Measurements from ENCODE around the gene CADM2.
"Not testable (repeated sequence)": the region's sequence is repeated elsewhere in the genome, so short reads cannot be mapped to it uniquely, and the experiment has no call there.

Gene CADM2

DNA sequence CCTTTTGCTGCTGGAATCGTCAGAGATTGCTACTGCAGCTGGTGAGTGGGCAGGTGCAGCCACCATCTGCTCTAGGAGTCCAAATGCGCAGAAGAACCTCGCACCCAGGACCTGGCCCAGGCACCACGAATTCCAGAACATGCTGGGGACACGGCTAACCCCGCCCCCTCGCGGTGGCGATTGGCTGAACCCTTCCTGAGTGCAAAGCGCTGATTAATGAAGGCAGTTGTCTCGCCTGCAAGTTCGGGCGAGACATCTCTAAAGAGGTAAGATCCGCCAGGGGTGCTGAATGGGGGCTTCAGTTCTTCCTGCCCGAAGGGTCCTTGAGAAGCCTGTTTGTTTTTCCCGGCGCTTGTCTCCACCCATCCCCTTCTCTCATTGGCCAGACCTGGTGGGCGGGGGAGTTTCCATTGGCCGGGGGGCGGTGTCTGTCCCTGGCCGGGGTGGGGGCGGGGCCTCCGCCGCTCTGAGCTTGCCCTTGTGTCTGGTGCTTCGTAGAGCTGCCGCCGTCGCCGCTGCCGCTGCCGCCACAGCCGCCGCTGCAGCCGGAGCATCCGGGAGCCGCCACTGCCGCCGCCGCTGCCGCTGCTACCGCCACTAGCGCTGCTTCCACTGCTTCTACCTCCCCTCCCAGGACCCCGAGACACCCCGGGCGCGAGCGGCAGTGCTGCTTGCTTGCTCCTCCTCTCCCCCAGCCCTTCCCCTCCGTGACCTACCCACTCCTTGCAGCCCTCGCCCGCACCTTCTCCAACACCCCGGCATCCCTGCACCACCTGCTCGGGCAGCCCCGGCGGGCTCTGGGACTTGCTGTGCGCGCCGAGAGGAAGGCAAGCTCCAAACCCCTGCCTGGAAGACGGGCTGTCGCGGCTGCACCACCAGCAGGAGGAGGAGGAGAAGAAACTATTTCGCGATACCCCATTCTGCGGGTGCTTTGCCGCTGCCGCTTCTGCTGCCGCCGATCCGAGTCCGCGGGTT lies at the start of gene CADM2:
Gene CADM2, plus strand, starts transcription at position 495 of the 975 bp plus-strand sequence.
- peak; percentile 84 for DNase-seq

DNA sequence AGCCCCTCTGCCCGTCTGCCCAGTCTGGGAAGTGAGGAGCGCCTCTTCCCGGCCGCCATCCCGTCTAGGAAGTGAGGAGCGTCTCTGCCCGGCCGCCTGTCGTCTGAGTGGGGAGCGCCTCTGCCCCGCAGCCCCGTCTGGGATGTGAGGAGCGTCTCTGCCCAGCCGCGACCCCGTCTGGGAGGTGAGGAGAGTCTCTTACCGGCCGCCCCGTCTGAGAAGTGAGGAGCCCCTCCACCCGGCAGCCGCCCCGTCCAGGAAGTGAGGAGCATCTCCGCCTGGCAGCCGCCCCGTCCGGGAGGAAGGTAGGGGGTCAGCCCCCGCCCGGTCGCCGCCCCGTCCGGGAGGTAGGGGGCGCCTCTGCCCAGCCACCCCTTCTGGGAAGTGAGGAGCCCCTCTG lies 40.2 kb upstream of the CADM2 start:
- DNase-seq = not testable (repeated sequence)

DNA sequence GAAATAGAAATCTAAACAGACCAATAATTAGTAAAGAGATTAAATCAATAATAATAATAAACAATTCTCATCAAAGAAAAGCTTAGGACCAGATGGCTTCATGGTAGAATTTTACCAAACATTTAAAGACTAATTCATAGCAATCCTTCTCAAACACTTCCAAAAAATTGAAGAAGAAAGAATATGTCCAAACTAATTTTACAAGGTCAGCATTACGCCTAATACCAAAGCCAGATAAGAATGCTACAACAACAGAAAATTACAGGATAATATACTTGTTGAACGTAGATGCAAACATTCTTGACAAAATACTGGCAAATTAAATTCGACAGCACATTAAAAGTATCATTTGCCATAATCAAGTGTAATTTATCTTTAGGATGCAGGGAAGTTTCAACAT lies 36.1 kb upstream of the CADM2 start:
- DNase-seq = no peak

DNA sequence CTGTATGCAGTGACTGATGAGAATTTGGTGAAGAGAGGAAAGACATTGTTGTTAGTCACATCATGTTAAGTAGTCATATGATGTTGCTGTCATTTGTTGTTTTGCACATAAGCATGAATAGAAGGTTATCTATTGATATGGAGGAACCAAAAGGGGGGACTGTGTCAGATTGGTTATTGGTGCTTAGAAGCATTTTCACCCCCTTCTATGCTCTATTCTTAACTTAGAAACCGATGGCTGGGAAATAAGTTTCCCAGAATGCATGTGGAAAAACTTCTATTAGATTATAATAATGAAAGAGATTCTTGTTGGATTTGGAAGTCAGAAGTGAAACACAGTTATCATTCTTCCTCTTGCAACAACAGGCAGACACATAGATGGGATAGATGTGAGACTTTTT lies 33.2 kb upstream of the CADM2 start:
- DNase-seq = no peak

DNA sequence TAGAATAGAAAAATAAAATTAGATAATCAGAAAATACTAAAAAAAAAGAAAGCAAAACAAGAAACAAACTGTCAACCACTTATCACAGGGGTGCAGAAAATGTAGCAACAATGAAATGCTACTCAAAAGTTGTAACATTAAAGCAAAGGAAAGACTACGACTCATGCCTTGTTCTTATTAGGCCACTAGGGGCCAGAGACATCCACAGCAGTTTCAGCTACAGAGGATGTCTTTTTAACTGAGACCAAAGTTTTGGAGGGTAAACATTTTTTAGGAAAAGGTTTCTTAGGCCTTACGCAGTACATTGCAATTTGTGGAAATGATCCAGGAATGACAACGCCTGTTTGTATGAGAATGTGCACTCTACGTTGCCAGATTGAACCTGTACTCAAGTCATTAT lies 15.4 kb upstream of the CADM2 start:
- no peak for DNase-seq

DNA sequence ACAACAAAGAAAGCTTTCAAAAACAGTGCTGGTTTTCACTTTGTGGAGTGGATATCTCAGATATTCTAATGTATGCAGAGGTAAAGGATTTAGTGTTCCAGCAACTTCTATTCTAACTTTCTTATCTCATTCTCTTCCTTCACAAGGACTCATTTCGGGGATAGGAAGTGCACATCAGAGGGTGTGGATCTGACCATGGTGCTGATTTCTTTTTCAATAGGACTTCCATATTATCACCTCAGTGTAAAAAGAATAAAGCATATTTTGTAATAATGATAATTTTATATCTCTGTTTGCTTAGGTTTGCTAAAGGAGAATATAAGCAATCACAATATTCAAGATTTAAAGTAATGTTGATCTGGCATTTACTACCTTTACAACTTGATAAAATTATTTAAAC lies 12.5 kb upstream of the CADM2 start:
- no peak for DNase-seq

DNA sequence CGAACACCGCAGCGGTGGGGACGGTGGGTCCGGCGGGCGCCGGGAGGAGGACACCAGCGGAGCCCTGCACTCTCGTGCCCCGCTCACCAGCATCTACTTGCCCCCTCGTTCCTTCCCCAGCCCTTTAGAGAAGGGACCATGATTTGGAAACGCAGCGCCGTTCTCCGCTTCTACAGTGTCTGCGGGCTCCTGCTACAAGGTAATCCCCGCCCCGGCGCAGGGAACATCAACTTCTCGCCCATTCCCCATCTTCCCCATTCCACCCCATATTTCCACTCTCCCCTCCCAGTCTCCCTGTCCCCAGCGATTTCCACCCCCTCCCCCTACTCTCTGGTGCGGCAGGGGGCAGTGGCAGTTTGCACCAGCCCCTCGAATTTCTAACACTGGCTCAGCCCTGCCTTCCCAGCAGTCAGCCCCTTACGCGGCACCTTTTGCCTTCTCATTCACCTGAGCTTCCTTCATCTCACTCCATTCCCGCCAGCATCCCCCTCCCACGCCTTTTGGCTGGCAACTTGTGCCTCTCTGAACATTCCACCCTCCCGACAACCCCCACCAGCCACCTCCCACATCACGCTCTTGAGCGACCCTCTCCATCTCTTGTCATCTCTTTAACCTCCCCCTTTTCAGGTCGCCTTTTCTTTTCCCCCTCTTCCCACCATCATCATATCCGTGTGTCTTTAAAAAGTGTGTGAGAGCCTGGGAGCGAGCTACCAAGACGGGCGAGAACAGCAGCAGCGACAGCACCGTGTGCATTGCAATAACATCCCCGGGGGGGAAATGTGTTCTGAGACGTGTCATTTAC lies 882 bp downstream of the CADM2 start:
- DNase-seq = peak; percentile 42

DNA sequence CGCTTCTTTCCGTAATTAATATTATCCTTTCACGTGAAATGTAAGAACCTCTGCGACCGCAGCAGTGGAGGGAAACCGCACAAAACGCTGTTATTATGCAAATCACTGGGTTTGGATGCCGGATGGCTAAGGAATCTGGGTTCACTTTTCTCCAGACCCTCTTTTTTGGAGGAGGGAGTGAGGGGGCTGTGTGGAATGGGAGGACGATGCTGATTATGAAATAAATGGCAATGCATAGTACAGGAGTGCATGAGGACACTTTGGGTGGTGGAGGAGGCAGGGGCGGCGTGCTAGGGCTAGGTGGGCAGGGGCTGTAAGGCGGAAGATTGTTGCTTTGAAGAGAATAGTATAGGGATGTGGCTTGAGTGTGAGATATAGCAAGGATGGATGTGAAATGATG lies 1.8 kb downstream of the CADM2 start:
- no peak for DNase-seq

DNA sequence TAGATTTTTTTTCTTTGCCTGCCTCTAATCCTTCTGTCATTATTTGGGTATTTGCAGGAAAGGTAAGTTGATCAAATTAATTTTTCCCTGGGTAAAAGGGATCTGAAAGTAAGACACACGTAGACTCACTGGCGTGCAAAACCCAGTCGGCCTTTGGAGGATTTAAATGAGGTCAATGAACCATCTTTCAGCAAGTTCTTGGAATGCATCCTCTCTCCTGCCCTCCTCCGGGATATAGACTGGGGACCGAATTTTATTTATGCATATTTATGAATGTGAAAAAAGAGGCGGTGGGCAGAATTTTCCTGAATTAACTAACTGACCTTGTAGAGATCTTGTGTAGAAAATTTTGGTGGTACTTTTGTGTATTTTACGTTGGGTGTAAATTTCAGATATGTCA lies 2.2 kb downstream of the CADM2 start:
- no peak for DNase-seq

DNA sequence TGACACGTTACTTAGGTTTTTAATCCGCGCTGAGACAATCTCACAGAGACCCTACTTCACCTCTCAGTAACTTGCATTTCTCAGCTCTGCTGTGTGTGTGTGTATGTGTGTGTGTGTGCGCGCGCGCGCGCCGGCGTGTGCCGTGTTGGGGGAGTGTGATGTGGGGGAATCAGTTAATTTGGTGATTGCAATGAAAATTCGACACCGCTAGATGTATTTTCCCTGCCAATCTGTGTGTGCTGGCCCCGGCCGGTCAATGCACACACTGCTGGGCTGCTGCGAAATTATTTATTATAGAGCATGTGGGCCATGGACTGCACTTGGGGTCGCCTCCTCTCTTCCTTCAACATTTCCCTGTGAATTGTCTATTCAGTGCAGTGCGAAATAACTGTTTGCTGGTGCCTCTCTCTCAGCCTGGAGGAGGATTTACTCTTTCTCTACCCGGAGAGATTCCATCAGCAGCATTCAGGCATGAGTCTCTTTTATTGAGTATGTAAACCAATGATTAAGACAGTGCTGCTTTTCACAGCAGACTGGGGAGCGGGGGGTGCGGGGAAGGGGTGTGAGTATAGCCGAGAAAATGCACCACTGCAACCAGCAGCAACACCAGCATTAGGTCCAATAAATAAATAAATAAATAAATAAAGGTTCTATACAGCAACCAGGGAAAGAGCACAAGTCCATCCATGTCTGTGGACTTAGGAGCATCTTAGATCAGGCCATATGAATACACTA lies 2.9 kb downstream of the CADM2 start:
- DNase-seq = no peak

DNA sequence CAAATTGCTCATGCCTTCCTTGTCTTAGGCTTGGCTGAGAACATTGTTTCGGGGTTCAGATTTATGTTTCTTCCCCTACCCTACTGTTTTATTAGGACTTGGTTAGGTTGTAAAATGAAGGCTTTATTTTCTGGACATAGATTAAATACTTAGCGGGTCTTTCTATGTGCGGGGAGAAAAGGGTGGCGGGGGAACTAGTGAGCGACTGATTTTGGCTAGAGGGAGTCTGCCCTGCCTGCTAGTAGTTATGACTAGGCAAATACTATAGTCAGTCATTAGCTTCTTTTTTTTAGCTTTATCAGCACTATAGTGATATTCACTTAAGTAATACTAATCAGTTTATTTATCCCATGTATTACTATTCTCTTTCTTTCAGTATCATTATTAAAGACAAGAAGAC lies 3.6 kb downstream of the CADM2 start:
- DNase-seq = no peak

DNA sequence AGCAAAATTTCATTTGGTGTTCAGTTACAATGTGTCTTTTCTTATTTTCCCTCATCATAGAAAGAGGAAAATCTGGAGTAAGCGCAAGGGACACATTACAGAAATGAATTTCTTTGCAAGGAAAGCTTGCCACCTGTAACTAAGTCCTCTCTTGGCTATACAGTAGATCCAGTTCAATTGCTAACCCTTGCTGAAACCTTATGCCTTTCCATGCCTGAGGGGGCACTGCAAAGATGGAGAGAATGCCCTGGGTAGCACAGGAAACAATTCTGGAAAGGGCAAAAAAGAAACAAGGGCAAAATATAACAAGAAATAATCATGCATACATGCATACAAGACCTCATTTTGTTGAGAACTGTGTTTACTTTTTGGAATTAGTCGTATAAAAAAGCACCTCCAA lies 4.3 kb downstream of the CADM2 start:
- DNase-seq = no peak

DNA sequence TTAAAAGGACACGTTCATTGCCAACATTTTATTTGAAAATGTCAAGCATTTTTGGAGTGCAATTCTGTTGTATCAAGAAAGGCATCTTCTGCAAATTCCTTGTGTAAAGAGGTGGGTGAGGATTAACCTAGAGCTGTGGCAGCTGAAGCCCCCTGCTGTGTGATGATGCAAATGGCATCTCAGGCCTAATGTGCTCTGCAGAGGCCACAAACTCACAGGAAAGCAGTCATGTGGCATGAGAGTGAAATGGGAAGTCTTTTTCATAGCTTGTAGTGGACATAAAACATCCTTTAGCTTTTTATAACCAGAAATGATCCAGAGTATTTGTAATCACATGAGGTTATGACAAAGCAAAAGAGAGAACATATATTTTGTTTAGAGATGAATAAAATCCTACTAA lies 6.4 kb downstream of the CADM2 start:
- DNase-seq = peak; percentile 37

DNA sequence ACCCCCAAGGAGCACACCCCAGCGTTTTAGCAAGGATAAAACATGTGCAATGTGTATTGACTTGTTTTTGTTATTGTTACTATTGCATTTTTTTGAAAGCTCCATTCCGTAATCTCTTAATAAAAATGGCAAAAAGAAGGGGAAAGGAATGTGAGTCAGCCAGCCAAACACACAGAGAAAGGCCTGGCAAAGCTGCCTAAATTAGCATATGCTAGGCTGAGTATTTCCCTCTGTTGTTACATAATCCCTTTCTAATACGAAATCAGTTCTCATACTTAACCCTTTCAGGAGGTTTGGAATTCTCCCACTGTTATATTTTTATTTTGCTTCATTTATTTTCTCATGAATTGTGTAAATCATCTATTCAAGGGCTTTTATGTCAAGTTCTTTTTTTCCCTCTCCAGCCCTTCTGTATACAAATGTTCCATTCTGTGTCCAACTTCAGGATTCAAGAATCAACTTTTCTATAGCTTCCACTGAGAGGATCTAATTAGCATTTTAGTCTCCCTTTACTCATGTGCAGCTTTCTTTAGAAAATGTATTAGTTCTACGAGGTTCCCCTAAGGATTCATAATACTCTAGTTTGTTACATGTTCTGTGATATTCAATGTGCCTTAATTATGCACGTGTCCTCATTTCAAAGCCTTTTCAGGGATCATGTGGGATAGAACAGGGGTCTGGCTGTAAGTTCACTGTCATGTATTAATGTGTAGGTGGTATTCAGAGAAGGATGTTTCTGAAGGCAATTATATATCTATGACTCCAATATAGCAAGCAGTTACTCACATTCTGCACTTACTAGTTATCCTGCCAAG lies 9.2 kb downstream of the CADM2 start:
- no peak for DNase-seq

DNA sequence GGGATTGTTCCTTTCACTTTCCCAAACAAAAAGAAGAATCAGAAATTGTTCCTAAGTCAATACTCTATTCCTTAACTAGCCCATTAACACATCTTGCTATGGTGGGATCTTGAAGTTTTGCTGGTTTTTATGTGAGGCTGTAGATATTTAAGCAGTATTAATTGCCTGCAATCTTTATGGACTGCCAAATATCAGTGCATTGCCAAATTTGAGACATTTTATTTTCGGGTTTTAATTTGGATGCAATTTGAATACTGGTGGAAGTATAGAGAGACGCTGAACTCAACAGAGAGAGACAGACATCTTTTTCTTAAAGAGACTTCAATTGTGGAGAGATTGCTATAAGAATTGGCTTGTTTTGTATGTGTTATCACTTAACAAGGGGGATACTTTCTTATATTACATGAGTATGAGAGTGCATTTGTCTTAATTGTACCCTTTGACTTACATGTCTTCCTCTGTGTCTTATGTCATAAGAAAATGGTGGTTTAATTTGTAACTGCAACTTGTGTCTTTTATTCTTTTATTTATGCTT lies 10.0 kb downstream of the CADM2 start:
- DNase-seq = no peak

DNA sequence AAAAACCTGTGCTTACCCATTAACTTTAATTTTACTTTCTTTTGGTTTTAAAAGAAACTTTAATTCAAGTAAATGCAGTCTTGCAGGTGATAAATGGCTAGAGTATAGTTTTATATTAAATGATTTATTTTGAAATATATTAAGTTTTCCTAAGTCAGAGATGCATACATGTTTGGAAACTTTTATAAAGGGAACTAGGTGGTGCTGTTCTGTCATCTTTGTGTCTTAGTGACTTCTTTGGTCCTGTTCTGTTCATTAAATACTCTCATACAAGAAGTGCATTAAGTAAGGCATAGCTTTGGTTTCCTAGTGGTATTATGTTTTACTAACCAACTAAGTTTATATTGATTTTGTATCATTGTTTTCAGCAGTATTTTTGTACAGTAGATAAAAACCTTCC lies 15.6 kb downstream of the CADM2 start:
- no peak for DNase-seq

DNA sequence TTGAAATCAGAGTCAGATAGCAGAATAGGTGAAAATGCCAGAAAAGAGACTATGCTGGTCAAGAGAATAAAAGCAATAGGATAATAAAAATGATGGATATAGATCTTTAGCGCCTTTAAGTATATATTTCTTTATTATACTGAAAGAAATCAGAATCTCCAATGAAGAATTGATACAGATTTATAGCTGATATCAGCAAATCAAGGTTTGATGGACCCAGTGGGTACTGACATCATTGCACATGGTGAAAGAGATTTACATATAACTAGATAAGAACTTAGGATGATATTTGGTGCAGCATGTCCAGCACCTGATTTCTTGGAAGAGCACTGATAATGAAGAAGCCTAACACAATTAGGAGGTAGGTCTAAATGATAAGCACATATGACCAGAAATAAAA lies 18.2 kb downstream of the CADM2 start:
- no peak for DNase-seq

DNA sequence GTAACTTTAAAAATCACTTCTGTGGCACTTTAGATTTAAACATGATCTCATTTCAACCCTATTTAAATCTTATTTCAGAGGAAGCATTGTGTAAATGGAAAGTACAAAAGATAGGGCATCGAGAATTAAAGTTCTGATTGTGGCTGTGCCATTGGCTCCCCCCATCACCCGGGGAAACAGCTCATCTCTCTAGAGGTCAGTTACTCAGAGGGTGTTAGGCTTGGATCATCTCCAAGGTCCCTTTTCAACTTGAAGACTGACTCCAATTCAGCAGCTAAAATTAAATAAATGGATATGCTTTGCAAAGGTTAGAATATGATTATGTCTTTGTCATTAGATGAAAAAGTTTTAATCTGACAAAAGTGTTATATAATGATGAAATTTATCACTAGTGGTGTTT lies 20.1 kb downstream of the CADM2 start:
- DNase-seq = no peak

DNA sequence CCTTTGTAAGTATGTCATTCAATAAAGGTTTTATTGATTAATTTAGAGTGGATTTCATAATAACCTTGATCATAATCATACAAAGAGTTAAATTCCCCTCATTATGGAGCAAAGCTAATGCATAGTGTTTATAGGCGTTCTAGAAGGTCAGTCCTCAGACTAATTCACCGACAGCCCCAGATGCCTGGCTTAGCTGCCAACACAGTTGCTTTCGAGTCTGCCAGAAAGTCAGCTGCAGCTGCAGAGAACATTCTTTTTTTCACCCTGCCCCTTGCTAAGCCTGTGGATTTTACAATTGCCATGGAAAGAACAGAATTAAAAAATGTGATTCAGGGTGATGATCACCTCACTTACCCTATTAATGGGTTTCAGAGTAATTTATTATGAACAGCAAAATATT lies 21.2 kb downstream of the CADM2 start:
- no peak for DNase-seq

DNA sequence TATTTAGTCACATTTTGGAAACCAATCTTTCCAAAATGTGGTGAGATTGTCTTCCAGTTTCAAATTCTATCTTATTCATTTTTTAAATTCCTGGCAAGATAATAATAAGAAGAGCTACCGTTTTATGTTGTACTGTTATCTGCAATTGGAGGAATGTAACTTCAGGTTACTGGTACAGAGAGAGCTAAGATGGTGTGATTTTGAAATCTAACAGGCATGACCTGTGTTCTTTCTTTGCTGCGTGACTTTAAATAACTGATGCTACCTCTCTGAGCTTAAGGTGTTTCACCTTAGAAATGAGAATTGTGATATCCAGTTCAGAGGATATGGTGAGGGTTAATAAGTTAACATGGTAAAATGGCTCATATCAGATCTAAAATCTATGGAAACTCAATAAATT lies 21.7 kb downstream of the CADM2 start:
- no peak for DNase-seq

DNA sequence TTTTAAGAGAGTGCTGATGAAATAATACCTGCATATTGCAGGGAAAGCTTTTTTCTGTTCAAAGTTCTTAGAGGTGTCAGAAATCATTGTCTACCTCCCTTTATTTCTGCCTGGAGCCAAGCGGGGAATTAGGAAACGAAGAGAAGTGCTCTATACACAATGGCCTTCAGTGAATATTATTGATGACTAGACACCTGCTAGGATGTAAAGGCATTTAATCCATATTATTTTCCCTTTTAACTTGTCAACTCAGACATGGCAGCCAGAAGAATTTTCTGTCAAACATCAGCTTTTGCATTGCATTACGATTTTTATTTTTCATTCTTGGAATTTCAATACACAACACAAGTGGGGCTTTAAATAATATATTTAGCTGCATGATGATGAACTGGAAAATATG lies 24.7 kb downstream of the CADM2 start:
- DNase-seq = no peak

DNA sequence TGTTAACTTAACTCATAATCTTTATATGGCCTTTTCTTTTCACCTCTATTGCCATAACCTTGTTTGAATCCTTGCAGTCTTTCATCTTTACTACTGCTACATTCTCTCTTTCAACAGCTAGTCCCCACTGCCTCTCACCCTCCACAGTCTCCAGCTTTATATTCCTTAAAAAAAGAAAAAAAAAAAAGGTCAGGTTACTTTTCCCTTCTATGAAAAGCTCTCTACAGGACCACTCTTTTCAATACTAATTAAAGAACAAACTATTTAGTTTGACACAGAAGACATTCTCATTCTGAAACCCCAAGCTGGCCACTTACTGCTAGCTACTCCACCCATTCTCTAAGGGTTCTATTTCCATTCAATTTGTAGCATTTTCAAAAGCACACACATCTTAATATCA lies 25.6 kb downstream of the CADM2 start:
- no peak for DNase-seq

Data from COR-L47 (cell line).